NCI-H1694 (cell line): ENCODE data around the gene LDLRAD1.
"Not testable (repeated sequence)": the region's sequence is repeated elsewhere in the genome, so short reads cannot be mapped to it uniquely, and the experiment has no call there.

ENCODE experiments used
- DNase-seq: peaks from one replicate; lab custom pipeline; 2025; lab: John Stamatoyannopoulos, UW

Gene LDLRAD1

GRCh38 chr1:54016343-54017282 lies 1.4 kb downstream of the LDLRAD1 start:
- no peak for DNase-seq

DNA sequence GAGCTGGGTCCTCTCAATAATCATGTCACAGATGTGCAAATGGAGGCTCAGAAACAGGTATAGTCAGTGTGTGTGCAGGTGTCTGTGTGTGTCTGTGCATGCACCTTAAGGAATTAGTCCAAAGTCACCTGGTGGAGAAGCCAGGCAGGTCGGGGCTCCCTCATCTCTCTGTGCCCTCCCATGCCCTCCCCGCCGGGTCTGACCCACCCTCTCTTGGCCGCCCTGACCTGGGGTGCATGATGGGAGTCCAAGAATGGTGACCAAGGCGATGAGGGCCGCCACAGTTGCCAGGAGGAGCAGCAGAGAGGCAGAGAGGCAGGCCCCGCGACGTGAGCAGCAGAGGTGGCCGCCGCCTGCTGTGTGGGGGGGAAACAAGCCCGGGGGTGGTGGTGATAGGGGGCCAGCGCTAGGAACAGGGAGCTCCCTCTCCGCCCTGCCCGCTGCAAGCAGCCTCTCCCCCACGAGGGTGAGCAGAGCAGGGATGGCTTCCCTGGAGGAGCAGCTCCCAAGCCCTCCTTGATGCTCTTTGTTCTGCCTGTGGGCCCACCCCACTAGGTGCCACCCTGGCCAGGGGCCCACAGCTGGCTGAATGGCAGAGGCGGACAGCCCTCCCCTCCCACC lies 3.9 kb downstream of the LDLRAD1 start:
- DNase-seq: no peak

GRCh38 chr1:54013393-54014008 lies 4.5 kb downstream of the LDLRAD1 start:
- no peak for DNase-seq

- no peak for DNase-seq
Observed at GRCh38 chr1:54012863-54013262, 5.1 kb downstream of the LDLRAD1 start.

DNA sequence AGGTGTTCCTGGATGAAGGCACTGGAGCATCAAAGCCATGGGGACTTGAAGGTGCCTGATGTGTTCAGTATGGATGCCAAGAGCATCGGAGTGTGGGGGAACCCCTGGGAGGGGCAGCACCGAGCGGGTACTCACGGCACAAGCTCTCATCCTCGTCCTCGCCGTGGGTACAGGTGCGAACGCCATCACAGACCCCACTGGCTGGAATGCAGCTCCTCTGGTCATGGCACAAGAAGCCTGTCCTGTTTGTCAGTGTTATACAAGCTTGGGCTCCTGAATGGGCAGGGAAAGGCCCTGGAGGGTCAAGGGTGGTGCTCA lies 6.0 kb downstream of the LDLRAD1 start:
- DNase-seq: no peak

- DNase-seq: no peak
Observed at GRCh38 chr1:54011316-54012007, 6.5 kb downstream of the LDLRAD1 start.

GRCh38 chr1:54010415-54011117 lies 7.4 kb downstream of the LDLRAD1 start:
- no peak for DNase-seq

- no peak for DNase-seq
Observed at GRCh38 chr1:54009406-54009805, 8.6 kb downstream of the LDLRAD1 start.

- DNase-seq: no peak
Observed at GRCh38 chr1:54008876-54009275, 9.1 kb downstream of the LDLRAD1 start.

DNA sequence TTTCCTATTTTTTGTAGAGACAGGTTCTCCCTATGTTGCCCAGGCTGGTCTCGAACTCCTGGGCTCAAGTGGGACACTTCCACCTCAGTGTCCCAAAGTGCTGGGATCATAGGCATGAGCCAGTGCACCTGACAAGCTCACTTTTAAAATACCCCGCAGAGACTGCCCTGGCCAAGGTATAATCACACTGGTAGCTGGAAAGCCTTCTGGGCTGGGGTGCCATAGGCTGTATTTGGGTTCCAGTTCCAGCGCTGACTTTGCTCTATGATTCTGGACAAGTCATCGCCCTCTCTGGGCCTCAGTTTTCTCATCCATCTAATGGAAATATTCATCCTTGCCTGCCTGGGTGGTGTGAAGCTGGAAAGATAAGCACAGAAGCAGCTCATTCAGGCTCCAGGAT lies 10.4 kb downstream of the LDLRAD1 start:
- DNase-seq: no peak

GRCh38 chr1:54006508-54006907 lies 11.5 kb downstream of the LDLRAD1 start:
- DNase-seq: no peak

DNA sequence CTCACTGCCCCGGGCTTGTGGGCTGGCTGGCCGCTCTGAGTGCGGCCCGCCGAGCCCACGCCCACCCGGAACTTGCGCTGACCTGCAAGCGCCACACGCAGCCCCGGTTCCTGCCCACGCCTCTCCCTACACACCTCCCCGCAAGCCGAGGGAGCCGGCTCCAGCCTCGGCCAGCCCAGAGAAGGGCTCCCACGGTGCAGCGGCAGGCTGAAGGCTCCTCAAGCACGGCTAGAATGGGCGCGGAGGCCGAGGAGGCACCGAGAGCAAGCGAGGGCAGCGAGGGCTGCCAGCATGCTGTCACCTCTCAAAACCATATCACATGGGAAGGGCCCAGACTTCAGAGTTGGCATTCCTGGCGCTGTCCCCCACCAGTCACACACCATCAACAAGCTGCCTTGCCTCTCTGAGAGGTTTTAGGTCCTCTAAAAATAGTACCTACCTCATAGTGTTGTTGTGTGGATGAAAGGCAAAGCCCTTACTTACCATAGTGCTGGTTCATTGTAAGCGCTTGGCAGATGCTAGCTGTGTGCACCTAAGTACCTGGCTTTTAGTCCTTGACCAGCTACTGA lies 13.4 kb downstream of the LDLRAD1 start:
- no peak for DNase-seq

- DNase-seq: not testable (repeated sequence)
Observed at GRCh38 chr1:54003750-54004480, 14.1 kb downstream of the LDLRAD1 start.

GRCh38 chr1:54003249-54003646 lies 14.7 kb downstream of the LDLRAD1 start:
- DNase-seq: no peak

GRCh38 chr1:54002544-54003248 lies 15.3 kb downstream of the LDLRAD1 start:
- DNase-seq: no peak

GRCh38 chr1:54001591-54001990 lies 16.4 kb downstream of the LDLRAD1 start:
- DNase-seq: no peak

- no peak for DNase-seq
Observed at GRCh38 chr1:53999920-54000319, 18.1 kb downstream of the LDLRAD1 start.

DNA sequence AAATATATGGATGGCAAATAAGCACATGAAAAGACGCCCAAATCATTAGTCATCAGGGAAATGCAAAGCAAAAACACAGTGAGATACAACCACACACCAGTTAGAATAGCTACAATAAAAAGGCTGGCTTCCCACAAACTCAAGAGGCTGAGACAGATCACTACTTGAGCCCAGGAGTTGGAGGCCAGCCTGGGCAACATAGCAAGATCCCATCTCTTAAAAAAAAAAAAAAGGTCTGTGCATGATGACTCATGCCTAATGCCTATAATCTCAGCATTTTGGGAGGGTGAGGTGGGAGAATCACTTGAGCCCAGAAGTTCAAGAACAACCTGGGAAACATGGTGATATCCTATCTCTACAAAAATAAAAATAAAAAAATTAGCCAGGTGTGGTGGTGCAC lies 19.8 kb downstream of the LDLRAD1 start:
- no peak for DNase-seq

DNA sequence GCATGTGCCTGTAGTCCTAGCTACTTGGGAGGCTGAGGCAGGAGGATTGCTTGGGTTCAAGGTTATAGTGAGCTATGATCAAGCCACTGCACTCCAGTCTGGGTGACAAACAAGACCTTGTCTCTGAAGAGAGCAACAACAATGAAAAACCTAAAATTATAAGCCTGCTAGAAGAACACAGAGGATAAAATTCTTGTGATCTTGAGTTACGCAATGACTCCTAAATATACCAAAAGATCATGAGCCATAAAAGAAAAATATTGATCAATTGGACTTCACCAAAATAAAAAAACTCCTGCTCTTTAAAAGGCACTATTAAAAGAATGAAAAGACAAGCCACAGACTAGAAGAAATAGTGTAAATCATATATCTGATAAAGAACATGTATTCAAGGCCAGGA lies 22.3 kb downstream of the LDLRAD1 start:
- DNase-seq: no peak

GRCh38 chr1:53994516-53994915 lies 23.5 kb downstream of the LDLRAD1 start:
- not testable (repeated sequence) for DNase-seq
